ENCODE data around the gene GZMM.
A peak's percentile ranks its signal among the peaks of the same experiment; 100 is the strongest.

DNA sequence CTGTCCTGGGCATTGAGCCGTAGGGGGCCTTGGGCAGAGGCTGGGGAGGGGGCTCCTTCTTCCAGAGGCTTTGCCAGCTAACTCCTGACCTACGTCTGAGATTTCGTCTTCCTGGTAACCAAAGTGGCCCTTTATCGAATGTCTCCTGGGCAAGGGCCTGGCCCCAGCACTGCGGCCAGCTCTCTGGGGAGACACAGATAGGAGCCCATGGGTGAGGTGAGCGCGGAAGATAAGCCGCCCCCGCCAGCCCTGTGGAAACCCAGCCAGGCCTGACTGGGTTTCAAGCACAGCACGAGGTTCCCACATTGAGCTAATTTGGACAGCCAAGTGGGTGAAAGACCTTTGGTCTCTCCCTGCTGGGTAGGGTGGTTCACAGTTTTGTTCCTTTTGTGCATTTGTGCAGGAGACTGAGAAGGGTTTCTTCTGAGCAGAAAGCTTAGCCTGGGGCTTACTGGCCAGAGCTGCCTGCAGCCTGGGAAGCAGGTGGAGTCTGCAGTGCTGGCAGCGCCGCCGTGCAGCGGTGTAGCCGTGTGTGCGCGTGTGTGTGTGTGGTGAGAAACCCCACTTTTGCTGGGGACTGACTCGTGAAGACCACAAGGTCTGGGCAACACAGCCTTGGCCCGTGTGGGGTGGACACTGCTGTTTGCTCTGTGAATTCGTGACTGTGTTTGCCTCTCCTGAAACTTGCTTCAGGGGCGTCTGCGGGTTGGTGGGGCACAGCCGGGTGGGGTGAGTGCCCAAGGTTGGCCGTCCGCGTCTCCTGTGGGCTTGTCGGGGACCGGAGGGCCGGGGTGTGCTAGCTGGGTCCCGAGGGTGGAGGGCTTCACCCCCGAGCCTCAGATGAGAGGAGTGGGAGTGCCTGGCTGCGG lies 31.0 kb downstream of the GZMM start:
- TF ChIP-seq, protein P1, sequence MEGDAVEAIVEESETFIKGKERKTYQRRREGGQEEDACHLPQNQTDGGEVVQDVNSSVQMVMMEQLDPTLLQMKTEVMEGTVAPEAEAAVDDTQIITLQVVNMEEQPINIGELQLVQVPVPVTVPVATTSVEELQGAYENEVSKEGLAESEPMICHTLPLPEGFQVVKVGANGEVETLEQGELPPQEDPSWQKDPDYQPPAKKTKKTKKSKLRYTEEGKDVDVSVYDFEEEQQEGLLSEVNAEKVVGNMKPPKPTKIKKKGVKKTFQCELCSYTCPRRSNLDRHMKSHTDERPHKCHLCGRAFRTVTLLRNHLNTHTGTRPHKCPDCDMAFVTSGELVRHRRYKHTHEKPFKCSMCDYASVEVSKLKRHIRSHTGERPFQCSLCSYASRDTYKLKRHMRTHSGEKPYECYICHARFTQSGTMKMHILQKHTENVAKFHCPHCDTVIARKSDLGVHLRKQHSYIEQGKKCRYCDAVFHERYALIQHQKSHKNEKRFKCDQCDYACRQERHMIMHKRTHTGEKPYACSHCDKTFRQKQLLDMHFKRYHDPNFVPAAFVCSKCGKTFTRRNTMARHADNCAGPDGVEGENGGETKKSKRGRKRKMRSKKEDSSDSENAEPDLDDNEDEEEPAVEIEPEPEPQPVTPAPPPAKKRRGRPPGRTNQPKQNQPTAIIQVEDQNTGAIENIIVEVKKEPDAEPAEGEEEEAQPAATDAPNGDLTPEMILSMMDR (IDR thresholded peaks at IDR 0.05 in 8 of 11, conservative IDR thresholded peaks at IDR 0.05 in 3 of 11) = no peak
- peak in 1 of 3 donors; percentile 43 for TF ChIP-seq POLR2AphosphoS5 (IDR thresholded peaks at IDR 0.05)
- TF ChIP-seq POLR2A (IDR thresholded peaks at IDR 0.05) = no peak

All from spleen (tissue), 7 donors.